HG02798 (cell line): ENCODE measurements around the gene MARCHF4.

Source experiments
- ATAC-seq: cut with Tn5 transposase; IDR thresholded peaks from one replicate; pipeline ENCODE4 v1.9.1; 2021; ENCODE audit warnings: mild to moderate bottlenecking; ENCODE audit not compliant: unreplicated experiment, poor library complexity

Gene MARCHF4

DNA sequence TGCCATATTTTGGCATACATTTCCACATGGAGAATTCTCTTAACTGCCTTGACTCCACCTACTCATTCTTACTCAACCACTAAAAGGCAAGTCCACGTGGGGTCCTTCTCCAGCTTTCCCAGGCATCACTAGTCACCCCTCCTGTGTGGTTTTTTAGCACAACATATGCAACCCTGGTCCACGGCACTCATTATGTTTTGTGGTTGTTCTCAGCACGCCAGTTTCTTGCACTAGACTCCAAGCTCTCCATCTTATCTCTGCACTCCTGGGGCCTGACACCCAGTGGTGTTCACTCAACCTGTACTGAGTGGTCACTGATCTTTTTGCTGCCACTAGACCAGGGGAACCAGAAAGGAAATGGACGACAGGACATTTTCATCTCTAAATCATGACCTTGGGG lies 18.0 kb downstream of the MARCHF4 start:
- ATAC-seq = no peak

DNA sequence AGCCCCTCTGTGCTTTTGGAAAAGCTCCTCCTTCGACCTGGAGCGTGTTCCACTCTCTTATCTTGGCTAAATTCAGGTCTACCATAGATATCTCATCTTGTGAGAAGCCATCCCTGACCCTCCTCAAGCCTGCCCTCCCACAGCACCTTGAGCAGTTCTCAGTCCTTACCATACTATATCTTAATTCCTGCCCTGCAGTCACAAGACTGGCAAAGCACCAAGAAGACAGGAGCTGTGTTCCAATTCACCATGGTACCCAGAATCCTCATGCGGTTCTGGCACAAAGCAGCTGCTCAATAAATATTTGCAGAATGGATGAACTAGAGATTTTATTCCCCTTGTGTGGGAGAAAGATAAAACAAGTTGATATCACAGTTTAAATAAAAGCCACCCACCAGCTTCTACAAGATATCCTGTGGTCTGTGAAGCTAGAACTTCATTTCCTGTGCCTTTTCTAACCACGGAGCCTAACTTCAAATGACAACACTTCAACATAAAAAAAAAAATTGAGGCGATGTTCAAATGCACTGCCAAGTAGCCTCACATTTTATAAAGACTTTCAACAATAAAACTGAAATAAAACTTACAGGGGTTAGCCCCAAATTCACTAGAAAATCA lies 19.5 kb downstream of the MARCHF4 start:
- ATAC-seq = no peak

DNA sequence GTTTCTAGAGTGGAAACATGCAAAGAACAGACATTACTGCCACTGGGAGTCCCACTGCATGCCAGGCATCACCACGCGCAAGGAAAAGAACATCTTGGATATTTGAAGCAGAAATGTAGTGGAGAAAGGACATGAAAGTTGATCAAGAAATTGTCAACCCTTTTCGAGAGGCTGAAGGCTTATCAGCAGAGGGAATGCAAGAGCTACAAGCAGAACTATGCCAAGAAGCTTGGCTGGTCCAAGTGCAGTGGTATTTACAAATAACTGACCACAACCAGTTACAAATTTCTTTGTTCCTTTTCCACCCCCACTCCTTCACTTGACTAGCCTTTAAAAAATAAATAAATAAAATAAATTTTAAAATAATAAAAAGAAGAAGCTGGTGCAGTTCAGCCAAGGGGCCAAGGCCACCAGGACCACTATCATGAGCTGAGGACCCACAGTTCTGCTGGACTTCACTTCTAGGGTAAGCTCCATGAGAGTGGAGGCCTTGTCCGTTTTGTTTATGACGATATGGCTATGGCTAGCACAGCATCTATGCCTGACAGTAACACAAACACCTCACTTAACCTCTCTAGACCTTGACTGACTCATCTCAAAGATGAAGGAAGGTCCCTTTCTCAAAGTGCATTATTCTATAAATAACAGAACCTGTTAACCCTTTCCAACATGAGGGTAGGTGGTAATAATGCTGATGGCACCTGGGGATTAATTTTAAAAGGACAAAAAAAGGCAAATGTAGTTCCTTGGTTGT lies 20.9 kb downstream of the MARCHF4 start:
- no peak for ATAC-seq

DNA sequence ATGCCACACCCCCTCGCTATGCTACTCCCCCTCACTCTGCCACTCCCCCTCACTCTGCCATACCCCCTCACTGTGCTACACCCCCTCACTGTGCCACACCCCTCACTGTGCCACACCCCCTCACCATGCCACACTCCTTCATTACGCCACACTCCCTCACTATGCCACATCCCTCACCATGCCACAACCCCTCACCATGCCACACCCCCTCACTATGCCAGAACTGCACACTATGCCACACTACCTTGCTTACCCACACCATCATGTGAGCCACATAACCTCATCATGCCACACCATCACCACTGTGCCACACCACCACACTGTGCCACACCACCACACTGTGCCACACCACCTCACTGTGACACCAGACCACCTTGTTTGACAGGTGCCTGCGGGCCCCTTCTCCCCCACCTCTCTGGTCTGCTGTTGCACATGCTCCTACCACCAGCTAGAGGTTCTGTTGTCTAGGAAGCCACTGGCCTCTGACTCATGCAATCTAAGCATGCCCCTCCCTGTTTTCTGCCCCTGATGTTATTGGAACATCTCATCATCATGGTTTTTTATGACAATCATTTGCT lies 22.0 kb downstream of the MARCHF4 start:
- no peak for ATAC-seq

DNA sequence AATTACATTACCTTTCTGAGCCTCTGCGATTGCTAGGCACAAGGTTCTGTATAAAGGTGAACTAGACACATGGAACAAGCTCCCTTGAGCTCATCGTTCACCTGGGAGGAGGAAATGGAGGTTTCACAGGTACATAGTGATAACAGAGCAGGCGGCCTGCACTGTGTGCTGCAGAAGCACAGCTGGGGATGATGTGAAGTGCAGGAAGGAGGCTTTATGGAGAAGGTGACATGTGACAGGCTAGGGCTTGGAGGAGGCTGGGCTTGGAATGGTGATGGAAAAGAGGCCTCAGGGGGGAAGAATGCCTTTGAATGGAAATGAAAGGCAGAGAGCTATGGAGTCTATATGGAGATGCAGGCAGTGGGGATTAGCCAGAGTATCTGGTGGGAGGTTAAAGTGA lies 22.9 kb downstream of the MARCHF4 start:
- ATAC-seq = no peak

DNA sequence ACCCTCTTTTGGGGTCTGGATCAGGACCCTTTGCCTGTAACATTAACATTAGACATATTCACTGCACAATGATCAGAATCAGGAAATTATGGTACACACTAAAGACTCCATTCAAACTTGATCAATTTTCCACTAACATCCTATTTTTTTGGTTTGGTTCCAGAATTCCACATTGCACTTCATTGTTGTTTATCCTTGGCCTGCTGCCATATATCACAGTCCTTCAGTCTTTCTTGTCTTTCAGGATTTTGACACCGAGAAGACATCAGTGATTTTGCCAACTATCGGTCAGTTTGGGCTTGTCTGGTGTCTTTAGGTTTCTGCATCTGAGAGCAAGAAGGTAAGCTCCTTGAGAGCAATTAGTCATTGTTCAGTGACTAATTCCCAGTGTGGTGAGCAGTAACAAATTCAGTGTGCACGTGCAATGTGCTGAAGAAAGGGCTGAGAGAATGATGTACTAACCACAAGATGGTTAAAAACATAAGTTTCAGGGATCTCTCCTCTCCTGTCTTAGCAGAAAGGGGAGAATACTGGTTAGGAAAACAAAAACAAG lies 23.5 kb downstream of the MARCHF4 start:
- ATAC-seq = no peak

DNA sequence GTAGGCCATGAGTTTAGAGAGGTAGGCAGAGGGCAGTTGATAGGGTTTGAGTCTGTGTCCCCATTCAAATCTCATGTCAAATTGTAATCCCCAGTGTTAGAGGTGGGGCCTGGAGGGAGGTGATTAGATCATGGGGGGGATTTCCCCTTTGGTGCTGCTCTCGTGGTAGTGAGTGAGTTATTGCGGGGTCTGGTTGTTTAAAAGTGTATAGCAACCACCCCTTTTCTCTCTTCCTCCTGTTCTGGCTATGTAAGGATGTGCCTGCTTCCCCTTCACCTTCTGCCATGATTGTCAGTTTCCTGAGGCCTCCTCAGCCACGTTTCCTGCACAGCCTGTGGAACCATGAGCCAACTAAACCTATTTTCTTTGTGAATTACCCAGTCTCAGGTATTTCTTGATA lies 25.5 kb downstream of the MARCHF4 start:
- ATAC-seq = no peak

DNA sequence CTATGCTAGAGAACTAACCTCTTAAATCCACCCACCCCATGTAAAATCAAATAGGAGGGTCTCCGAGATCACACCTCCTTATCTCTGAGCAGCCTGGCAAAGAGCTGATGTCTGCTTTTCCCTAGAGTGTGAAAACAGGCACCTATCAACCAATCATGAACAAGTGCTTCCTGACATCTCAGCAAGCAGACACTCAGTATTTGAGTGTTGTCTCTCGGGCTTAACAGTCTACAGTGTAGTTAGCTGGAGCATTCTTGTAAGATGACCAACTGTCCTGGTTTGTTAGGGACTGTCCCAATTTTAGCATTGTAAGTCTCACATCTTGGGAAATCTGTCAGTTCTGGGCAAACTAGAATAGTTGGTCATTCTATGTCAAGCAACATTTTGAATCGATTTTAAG lies 26.4 kb downstream of the MARCHF4 start:
- no peak for ATAC-seq

DNA sequence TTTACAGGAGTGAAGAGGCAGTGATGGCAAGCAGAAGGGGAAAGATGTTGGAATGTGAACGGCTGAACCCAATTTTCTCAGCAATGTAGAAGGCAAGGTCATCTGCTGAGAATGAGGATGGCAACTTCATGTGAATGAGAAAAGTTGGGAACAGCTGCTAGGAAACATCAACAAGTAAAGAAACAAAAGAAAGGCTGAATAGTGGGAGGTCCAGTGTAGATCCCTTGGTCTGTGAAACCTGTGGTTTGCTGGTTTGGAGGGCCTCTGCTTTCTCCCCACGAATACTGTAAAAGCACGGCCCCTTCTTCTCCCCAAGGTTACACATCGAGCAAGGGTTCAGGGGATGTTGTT lies 27.4 kb downstream of the MARCHF4 start:
- no peak for ATAC-seq

DNA sequence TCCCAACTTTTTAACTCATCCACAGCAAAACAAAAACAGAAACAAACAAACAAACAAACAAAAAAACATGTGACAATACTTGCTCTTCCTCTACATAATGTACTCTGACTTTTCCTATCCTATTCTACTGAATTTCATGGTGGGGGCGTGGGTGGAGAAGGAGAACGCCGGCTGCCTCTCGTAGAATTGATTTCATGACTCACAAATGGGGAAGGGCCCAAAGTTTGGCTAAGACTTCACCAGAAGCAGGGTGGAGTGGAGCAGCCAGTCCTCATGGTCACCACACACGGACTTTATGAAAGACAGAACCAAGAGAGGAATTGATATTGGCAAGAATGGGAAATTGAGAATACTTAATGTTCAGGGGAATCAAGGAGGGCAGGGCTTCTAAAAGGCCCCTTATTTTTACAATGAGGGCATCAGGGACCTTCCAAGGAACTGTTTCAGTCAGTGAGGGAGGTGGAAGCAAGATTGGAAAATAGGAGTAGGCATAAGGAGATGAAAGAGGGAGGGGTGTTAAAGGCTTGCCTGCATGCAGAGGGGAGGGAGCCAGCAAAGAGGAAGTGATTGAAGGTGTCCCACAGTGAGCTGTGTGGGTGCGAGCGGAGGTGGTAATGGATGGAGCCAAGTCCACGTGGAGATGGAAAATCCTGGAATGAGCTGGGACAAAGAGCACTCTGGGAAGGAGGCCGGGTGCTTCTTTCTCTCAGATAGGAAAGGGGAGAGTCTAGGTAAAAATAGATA lies 27.9 kb downstream of the MARCHF4 start:
- ATAC-seq = no peak

DNA sequence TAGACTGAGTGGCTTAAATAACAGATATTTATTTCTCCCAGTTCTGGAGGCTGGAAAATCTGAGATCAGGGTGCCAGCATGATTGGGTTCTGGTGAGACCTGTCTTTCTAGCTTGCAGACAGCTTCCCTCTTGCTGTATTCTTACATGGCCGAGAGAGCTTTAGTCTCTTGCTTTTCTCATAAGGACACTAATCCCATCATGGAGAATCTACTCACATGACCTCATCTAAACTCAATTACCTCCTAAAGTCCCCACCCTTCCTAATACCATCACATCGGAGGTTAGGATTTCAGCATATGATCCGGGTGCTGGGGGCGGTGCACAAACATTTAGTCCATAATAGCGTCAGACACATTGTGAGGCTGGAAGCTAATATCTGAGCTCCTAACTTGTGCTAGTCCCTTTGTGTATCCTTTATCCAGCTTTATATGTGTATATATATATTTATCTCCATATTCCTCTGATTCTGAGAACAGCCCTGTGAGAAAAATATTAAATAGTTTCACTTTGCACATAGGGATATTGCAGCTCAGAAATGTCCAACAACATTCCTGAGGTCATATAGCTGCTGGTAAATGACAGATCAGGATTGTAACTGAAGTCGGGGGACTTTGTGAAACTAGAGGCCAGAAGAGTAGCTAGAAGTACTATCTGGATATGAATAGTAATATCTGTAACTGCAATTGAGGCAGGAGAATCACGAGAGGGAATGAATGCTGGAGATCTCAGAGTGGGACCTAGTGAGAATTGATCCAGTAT lies 28.9 kb downstream of the MARCHF4 start:
- ATAC-seq = no peak

DNA sequence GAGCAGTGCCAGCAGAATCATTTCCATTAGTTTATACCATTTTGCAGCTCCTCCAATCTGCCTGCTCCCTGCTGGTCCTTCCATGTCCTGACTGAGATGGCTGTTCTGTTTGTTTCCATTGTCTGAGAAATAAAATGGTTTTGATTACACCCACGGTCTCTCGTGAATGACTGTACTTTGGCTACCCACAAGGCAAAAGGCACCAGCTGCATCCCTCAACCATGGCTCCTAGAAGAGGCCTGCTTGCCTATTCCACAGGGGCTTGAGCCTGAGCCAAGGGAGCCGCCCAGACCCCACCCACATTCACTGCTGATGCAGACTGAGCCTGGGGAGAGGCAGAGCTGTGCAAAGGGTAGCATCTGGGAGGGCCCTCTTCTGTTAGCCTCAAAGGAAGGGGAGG lies 31.2 kb downstream of the MARCHF4 start:
- ATAC-seq = no peak

DNA sequence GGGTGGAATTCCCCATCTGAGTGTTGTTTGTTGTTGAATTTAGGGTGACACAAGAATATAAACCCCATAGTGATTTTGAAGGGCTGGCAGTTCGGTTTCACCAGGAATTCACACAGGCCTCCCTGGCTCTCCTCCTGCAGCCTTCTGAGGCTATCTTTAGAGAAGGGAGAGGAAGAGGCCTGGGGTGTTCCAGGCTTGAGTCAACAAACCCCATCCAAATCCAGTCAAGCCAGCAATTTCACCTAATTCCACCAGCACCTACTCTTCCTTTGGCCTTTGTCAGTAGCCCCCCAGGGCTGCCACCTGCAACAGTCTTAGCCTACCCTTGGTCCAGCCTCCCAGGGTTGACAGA lies 32.0 kb downstream of the MARCHF4 start:
- no peak for ATAC-seq

DNA sequence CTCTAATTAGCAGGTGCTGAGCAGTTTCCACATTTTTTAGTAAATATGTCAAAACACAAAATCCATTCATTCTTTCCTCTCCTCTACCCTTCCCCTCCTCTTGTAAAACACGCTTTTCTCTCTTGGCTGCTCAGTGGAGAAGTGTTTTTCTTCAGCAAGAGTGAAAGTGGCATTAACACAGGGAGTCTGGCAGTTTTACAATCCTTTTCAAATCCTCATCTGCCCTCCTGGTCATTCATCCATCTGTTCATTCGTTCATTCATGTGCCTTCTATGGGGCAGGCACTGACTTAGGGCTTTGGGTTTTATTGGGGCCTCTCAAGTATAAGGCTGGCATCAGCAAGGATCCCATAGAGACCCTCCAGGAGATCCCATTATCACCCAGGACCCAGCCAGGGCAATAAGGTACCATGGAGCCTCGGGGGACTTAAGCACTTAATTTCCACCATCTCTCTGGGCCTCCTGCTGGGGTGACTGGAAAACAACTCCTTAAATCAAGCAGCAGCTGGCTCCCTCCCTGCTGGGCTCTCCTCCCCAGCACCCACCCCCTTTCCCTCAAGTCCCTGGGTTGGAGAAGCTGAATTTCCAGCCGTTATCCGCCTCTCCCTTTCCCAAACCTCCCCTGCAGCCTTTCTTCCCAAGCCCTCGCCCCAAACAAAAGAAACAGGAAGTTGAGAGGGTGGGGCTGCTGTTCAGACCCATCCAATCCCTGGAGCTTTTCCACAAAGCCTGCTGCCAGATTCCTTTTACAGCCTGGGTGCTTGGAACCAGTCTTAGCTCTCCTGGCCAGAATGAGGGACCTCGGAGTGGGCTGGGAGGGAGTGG lies 32.6 kb downstream of the MARCHF4 start:
- ATAC-seq = no peak

DNA sequence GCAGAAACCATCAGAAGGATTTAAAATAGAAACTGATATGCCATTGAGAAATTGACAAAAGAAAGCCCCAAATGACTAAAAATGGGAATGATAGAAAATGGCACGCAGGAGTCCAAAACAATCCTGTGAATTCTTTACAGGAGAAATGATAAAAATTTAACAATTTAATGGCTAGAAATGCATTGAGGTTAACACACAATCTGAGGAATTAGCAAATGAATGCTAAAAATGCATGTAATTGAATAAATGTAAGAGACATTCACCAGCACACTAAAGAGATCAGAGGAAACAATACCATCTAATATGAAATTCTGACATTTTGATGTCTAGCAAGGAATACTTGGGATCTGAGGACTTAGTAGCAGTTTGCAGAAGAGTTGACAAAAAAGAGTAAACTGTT lies 37.0 kb downstream of the MARCHF4 start:
- no peak for ATAC-seq

DNA sequence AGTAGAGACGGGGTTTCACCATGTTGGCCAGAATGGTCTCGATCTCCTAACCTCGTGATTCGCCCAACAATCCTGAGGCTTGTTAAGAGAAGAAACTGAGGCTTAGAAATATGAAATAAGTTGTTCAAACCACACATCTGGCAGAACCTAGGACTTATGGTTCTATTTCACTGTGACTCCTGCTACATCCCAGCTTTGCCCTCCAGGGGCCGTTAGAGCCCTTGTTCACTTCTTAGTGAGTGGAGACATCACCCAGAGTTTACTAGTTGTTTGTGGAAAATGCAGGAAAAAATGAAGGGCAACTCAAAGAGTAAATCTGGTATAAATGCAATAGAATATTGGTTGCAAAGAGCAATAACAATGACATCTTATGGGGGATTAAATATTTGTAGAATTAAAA lies 43.9 kb downstream of the MARCHF4 start:
- no peak for ATAC-seq

DNA sequence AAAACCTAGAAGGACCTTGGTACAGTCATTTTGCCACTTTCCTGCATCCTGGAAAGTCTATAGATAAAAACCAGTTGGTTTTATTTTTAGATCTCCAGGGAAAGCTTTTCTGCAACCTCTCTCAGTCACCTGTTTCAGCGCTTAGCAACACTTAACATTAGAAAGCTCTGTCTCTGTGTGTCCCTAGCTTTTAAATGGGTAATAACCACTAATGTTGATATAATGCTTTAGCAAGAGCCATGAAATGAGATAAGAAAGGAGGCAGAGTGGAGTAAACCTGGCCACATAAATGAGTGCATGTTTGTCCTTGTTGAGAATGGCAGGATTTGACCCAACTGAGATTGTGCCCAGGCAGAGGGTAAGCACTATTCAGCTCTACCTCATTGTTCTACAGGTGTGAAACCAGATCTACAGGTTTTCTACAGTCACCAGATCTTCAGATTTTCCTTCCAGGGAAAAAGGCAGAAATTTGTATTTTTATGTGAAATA lies 44.8 kb downstream of the MARCHF4 start:
- ATAC-seq = no peak
